ENCODE data around the gene TBX6. TPM values are rescaled to one million over a fixed set of nuclear protein-coding genes. Genes with fewer than 3 reads are reported as not detected.
A peak's percentile ranks its signal among the peaks of the same experiment; 100 is the strongest.

Gene TBX6
- total RNA-seq, 1 experiment from 2014 or later: 1.6 TPM

DNA sequence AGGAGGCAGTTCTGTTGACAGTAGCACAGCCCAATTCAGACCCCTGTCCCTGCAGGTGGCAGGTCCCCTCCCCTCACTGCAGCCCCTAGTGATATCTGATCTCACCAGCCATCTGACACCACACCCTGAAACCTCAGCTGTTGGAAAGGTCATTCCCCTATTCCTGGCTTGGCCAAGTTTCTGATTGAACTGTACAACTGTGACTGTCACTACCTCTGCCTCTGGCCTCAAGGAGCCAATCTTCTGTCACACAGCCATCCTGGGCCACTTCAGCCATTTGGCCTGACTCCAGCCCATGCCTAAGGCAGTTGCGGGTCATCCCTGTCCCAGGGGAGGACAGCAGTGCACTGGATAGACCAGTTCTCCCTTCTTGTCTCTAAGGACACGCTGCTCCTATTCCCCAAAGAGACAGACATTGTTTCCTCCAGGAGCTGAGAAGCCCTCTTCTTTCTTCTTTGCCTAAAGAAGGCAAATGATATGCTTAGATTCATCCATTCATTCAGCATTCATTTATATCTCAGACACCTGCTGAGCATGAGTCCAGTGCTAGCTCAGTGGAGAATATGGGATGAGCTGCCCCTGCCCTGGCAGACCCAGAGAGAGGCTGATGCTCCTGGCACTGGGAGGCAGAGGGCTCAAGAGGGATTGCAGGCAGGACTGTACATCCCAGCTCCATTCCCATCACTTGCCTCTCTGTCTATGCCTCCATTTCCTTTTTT is 30.7 kb downstream of the TBX6 start:
- Histone ChIP-seq H3K79me2 (ENCODE audit: insufficient read depth, low read length) (peaks cover 3% of the 10 kb centered on the region; the same call in 1 of the 2 replicates), H3K79me1 (ENCODE audit: insufficient read depth, low read depth, low read length, poor library complexity, severe bottlenecking) (no peaks in the 10 kb centered on the region), H2BK5ac (ENCODE audit: insufficient read length, low read length) (no peak overlapping the region), H3T11ph (ENCODE audit: low read length) (no peak overlapping the region), H3K23me2 (ENCODE audit: insufficient read length, low read depth, low read length, poor library complexity, severe bottlenecking) (peaks cover 12% of the 10 kb centered on the region), H2BK15ac (ENCODE audit: low read depth, low read length) (no peak overlapping the region), H3K27me3 (ENCODE audit: insufficient read depth, low read length) (no peaks in the 10 kb centered on the region), H3K4ac (ENCODE audit: low read depth, low read length) (no peak overlapping the region), H4K20me1 (ENCODE audit: control insufficient read depth, insufficient read depth, insufficient read length) (no peaks in the 10 kb centered on the region), H2BK12ac (ENCODE audit: insufficient read length, low read depth, low read length) (no peak overlapping the region), H3K27ac (ENCODE audit: insufficient read length, low read depth, low read length) (no peak overlapping the region), H2BK20ac (ENCODE audit: low read depth, low read length, poor library complexity, severe bottlenecking) (no peak overlapping the region), H3K9me3 (ENCODE audit: control insufficient read depth, low read depth, low read length) (no peaks in the 10 kb centered on the region), H4K8ac (replicated peaks; ENCODE audit: insufficient read length, low read depth, low read length) (no peak overlapping the region), H2AK5ac (ENCODE audit: insufficient read length, low read length) (no peak overlapping the region), H4K91ac (ENCODE audit: insufficient read length, low read depth, low read length) (no peak overlapping the region), H3K4me2 (ENCODE audit: insufficient read depth, insufficient read length, low read length) (no peak overlapping the region), H3K14ac (ENCODE audit: insufficient read depth, low read length) (no peak overlapping the region), H3K23ac (ENCODE audit: insufficient read length, low read depth, low read length) (no peak overlapping the region), H3K56ac (ENCODE audit: insufficient read length, low read depth, low read length) (no peak overlapping the region), H2BK120ac (ENCODE audit: low read depth, low read length, poor library complexity, severe bottlenecking) (no peak overlapping the region), H3K4me1 (ENCODE audit: insufficient read depth, low read length) (no peaks in the 10 kb centered on the region), H4K5ac (ENCODE audit: insufficient read length, low read depth, low read length) (no peak overlapping the region), H3K18ac (ENCODE audit: insufficient read length, low read depth, low read length) (no peak overlapping the region), H2AFZ (ENCODE audit: low read length) (no peak overlapping the region), H3K9ac (ENCODE audit: extremely low read depth, insufficient read length, low read length) (no peak overlapping the region)
- TF ChIP-seq, protein P1, sequence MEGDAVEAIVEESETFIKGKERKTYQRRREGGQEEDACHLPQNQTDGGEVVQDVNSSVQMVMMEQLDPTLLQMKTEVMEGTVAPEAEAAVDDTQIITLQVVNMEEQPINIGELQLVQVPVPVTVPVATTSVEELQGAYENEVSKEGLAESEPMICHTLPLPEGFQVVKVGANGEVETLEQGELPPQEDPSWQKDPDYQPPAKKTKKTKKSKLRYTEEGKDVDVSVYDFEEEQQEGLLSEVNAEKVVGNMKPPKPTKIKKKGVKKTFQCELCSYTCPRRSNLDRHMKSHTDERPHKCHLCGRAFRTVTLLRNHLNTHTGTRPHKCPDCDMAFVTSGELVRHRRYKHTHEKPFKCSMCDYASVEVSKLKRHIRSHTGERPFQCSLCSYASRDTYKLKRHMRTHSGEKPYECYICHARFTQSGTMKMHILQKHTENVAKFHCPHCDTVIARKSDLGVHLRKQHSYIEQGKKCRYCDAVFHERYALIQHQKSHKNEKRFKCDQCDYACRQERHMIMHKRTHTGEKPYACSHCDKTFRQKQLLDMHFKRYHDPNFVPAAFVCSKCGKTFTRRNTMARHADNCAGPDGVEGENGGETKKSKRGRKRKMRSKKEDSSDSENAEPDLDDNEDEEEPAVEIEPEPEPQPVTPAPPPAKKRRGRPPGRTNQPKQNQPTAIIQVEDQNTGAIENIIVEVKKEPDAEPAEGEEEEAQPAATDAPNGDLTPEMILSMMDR (conservative IDR thresholded peaks at IDR 0.05): no peak
- Mint-ChIP-seq H3K36me3 (ENCODE audit: insufficient read depth in 1 of 3, low read depth in 3 of 3) (peaks cover 0 to 4% (median 0%) of the 10 kb centered on the region in 3 experiments; a peak in 2 of 7 replicates), H3K4me1 (peaks cover 16 to 18% of the 10 kb centered on the region in 2 experiments), H3K27ac (peak overlapping the region in 2 of 3 experiments; percentile 22 to 70; a peak in 3 of 7 replicates), H3K27me3 (ENCODE audit: low read depth) (no peaks in the 10 kb centered on the region), H3K9me3 (no peaks in the 10 kb centered on the region), H3K4me3 (peak overlapping the region in 1 of 2 experiments; percentile 1; a peak in 1 of 5 replicates)
- DNase-seq: no peak
- WGBS (ENCODE audit: extremely low coverage, insufficient read length, low lambda C conversion rate): no CpG with 5 or more reads among the region's 2 CpGs

Data from H9 (cell line).